Activated T-cell treated with anti-CD3 and anti-CD28 coated beads, Interleukin-2, amount 50 U/mL, for 1 hour (primary cell): Measurements from ENCODE around the gene ABCF2.

Experiments
- DNase-seq: peaks from one replicate; pipeline ENCODE4 v3.0.0-alpha.2; 2020

ABCF2 gene

DNA sequence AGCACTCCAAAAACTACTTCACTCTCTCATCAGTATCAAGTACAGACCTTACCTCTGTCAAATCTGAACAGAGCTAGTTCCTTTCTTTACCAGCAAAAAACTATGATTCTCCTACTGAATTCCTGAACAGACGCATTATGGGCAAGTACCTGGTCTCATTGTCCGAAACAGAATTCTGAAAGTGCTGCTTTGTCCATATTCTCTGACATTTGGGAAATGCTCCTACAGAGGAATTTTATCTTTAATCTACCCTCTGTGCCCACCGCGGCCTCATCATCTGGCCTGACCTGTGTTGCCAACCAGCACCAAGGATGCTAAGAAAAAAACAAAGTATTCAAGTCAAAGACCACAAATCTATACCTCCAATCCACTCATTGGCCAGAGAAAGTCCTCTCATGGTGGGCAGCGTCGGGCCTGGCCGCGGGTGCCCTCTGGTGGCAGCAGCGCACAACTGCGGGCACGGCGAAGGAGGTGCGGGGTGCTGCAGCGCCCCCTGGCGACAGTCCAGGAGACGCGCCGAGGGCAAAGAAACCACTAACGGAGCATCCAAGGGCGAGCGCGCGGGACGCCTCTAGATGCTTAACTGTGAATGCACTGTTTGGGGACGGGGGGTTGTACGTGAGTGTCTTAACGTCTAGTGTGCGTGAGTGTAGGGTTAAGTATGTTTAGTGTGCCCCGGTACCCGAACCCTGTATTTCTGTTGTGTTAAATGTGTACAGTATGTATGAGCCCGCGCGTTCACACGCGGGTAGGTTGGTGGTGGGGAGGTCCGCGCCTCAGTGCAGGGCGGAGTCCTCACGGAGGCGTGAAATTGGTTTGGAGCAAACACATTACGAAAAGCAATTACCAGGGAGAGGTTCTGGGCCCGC, 54.5 kb downstream of the ABCF2 start:
- peak; percentile 85 for DNase-seq

DNA sequence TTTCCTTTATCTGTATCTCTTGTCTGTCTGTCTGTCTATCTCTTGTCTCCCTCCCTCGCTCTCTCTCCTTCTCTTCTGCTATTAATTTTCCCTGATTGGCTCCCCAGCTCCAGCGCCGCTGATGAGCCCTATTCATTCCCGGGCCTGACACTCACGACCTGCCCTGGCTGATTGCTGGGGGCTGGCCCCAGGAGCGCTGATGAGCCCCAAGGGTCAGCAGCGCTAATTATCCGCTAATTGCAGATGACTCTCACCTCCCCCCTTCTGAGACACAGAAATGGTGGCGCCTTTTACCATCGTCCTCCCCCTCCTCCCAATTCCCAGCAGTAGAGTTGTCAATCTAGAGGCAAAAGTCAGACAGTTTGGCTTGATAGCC, 58.2 kb downstream of the ABCF2 start:
- no peak for DNase-seq

DNA sequence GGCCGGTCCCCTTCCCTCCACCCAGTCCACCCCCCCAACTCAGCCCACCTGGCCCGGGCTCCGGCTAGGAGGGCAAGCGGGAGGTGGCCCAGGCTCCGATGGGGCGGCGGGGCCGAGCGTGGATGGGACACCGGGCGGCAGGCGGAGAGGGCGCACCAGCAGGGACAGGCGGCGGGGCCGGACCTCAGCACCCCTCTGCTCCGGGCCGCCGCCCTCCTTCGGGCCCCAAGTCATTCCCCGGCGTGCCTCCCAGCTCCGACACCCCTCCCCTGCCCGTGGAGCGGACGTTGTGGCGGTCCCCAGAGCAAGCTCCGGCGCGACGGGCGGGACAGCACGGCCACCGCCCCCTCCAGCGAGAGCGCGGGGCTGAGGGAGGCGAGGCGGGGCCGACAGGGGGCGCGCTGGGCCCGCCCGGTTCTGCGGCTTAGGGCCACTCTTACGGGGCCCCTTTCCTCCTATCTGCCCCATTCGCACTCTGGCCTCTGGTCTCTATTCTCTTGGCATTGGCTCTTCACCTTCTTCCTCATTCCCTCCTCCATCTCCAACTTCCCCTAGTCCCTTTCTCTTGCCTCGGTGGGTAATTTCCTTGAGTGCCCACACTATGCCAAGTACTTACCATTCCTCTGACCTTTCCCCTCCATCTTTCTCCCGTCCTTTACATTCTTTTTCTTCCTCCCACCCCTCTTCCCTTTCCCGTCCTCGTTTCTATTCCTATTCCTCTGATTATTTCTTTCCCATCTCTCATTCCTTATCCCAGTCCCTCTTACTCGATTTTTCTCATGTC, 58.8 kb downstream of the ABCF2 start:
- peak; percentile 74 for DNase-seq

DNA sequence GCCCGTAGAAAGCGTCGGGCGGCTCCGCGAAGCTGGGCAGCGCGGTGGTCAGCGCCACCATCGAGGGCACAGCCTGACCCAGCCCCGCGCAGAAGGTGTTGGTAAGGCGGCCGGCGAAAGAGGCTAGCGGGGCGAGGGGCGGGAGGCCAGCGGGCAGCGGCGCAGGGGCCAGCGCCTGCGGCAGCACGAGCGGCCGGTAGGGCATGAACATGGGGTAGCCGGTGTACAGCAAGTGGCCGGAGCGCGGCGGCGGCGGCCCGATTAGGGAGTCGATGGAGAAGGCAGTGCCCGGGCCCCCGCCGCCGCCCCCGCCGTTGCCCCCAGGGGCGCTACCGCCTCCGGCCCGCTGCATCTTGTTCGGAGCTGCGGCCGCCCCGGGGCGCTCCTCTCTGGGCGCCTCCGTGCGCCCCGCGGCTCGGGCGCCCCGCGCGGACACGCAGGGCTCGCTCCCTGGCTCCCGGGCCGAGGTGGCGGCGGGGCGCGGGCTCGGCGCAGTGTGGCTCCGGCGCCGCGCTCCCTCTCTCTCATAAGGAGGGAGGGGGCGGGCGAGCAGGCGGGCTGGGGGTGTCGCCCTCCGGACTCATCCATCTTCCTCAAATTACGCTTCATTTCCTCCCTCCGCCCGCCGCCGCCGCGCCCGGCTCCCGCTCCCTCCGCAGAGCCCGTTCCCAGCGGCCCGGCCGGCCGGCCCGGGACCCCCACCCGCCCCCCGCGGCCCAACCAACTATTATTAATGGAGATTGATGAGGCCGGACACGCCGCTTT, 59.6 kb downstream of the ABCF2 start, which contains the start of gene GBX1:
GBX1 (minus strand) TSS at position 498 of the 765 bp plus-strand sequence; CDS start at position 352, 146 bp downstream.
- DNase-seq: peak; percentile 46

DNA sequence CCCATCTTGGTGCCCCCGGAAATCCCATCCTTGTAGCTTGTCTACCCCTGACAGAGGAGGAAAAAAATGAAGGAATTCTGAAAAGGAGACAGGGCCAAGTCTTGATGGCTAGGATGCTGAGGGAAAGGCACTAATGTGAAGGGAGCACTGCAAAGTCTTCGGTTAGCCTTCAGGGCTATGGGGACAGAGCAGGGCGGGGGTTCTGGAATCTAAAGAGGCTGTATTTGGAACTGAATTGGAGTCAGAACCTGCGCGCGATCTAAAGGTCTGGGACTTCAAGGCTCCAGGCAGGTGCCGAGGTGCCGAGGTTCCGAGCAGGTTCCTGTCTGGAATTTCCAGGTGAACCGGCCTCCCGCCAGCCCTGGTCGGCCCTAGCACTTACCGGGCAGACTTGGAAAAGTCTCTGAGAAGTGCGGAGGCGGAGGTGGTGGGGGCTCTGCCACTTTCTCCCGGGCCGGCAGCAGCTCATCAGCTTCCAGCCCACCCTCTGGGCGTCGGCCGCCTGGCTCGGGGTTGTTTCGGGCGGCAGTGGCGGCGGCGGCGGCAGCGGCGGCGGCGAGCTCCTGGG, 60.3 kb downstream of the ABCF2 start:
- DNase-seq: no peak
